GM12892 (cell line): ENCODE results near the gene ANKLE1. TPM values are rescaled to one million over a fixed set of nuclear protein-coding genes. Genes with fewer than 3 reads are reported as not detected.

ENCODE experiments used
- DNase-seq: peaks from one replicate; pipeline ENCODE4 v3.0.0; 2011; ENCODE audit not compliant: insufficient read length
- FAIRE-seq: peaks from 2 replicates; lab custom pipeline; 2011; peaks lifted over from hg19 to GRCh38; lab: Jason Lieb, UNC
- POLR2A ChIP-seq: IDR thresholded peaks from 2 replicates; pipeline ENCODE4 v1.6.1; 2011; ENCODE audit warnings: low read depth, low read length, control low read depth
- POLR2AphosphoS5 ChIP-seq: IDR thresholded peaks from 2 replicates; pipeline ENCODE4 v1.6.1; 2011; ENCODE audit warnings: low read depth, low read length, control low read depth
- TAF1 ChIP-seq: IDR thresholded peaks from 2 replicates; pipeline ENCODE4 v1.6.1; 2011; ENCODE audit warnings: low read depth, mild to moderate bottlenecking, control low read depth, low read length, borderline replicate concordance
- polyA plus RNA-seq: library from polyadenylated mRNA; unstranded; fragments of >200 nt; gene quantifications from one replicate; pipeline ENCODE4 v1.2.1, GENCODE V29; 2012; ENCODE audit warnings: missing spikeins, inconsistent platforms; ENCODE audit not compliant: missing spikeins

ANKLE1 gene, protein sequence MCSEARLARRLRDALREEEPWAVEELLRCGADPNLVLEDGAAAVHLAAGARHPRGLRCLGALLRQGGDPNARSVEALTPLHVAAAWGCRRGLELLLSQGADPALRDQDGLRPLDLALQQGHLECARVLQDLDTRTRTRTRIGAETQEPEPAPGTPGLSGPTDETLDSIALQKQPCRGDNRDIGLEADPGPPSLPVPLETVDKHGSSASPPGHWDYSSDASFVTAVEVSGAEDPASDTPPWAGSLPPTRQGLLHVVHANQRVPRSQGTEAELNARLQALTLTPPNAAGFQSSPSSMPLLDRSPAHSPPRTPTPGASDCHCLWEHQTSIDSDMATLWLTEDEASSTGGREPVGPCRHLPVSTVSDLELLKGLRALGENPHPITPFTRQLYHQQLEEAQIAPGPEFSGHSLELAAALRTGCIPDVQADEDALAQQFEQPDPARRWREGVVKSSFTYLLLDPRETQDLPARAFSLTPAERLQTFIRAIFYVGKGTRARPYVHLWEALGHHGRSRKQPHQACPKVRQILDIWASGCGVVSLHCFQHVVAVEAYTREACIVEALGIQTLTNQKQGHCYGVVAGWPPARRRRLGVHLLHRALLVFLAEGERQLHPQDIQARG
- 6.0 TPM for polyA plus RNA-seq

- FAIRE-seq (peak; percentile 94), DNase-seq (peak; percentile 80)
- TF ChIP-seq POLR2A (peak; percentile 51; the same call in 1 of the 2 replicates), POLR2AphosphoS5 (no peak)
Measured at GRCh38 chr19:17281391-17282304, at the start of gene ANKLE1. ANKLE1 (plus strand) TSS chr19:17281901; CDS start chr19:17281921, 20 bp downstream.

DNA sequence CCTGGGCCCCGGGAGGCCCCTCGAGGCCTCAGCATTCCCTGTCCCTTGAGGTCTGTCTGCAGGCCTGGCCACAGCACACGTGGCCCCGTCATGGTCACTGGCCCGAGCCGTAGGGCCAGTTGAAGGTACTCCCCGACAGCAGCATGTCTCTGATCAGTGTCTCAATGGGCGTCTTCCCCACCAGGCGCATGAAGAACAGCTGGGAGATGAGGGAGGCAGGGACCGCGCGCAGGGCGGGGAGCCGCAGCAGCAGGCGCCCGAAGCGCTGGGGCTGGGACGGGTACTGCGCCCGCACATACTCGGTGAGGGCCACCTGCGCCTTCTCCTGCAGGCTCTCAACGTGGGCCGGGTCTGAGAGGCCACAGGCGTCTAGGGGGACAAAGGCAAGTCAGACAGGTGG lies 49.4 kb upstream of the ANKLE1 start:
- no peak for FAIRE-seq
- no peak for DNase-seq
- TF ChIP-seq POLR2A (no peak), TAF1 (no peak), POLR2AphosphoS5 (no peak)

GRCh38 chr19:17234911-17235299 lies 46.8 kb upstream of the ANKLE1 start:
- TF ChIP-seq POLR2A (no peak), TAF1 (no peak), POLR2AphosphoS5 (no peak)
- FAIRE-seq (peak; percentile 81), DNase-seq (peak; percentile 67)

DNA sequence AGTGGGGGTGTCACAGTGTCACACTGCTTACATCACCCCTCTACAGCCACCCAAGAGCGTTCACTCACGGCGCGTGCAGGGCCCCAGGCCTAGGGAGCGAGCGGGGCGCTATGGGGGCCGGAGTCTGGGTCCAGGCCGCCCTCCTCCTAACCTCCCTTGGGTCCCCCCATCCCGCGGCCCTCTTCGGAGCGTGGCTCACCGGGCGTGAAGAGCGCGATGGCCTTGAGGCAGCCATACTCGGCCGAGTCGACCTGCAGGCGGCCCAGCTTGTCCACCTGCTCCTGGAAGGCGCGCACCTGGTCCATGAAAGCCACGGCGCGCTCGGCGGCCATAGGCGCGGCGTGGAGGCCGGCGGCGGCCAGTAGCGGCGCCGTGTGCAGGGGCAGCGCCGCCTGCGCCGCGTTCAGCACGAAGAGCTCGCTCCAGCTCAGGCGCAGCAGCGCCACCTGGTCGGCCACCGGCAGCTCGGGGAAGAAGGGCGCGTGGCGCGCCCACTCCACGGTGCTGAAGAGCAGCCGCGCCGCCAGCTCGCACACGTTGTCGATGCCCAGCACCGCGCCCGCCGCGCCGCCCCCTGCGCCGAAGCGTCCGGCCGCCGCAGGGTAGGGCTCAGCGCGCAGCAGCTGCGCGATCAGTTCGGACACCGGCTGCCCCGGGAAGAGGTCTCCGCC lies 46.3 kb upstream of the ANKLE1 start:
- DNase-seq (peak; percentile 71), FAIRE-seq (peak; percentile 94)
- TF ChIP-seq POLR2A (no peak), TAF1 (no peak)

DNA sequence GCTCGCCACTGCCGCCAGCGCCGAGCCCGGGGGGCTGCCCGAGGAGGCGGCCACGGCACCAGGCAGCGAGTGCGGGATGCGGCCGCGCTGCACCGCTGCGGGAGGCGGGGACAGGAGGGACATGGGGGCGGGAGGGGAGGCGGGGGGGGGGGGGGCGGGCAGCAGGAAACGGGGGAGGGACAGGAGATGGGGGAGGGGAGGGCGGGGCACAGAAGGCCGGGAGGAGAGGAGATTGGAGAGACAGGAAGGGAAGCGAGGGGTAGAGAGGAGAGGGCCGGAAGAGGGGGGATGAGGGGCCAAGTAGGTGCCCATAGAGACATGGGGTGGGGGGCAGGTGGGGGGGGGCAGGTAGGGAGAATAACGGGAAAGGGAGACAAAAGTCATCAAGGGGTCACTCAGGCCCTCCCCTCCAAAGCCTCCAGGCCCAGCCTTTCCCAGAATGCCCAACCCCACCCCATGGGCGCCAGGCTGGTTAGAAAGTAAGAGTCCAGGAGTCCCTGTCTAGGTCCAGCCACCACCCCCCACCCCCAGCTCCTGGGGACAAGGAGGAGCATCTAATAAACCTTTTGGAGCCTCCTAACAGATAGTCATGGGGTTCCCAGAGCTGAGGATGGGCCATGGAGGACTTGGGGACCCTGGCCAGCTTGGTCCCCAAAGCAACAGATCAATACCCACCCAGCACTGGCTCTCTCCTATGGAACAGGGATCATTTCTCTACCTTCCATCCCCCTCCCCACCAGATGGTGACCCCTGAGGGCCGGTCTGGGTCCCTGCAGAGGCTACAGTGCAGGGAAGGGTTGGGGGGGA lies 45.5 kb upstream of the ANKLE1 start:
- no peak for TF ChIP-seq TAF1
- TF ChIP-seq POLR2A = no peak
- TF ChIP-seq POLR2AphosphoS5 = no peak
- FAIRE-seq (no peak), DNase-seq (no peak)

DNA sequence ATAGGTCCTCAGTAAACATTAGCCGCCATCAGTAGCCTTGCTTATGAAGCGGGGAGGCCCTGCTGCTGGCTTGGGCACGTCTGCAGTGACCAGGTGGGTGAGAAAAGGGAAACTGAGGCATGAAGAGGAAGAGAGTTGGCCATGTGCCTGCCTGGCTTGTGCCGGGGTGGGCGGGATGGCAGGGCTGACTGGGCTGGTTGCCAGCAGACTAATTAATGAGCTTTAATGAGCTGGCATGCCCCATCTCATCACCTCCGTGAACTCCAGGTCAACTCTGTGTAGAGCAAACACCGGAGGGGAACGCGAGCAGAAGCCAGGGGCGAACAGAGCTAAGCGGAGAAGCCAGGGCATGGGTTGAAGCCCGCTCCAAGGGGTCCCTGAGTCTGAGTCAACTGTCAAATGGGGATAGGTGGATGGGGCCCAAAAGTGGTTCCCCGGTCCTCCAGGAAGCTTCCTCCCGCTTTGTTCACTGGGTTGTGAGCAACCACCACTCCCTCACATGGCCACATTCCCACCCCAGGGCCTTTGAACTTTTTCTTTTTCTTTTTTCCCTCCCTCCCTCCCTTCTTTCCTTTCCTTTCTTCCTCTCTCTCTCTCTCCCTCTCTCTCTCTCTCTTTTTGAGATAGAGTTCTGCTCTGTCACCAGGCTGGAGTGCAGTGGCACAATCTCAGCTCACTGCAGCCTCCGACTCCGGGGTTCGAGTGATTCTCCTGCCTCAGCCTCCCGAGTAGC lies 44.7 kb upstream of the ANKLE1 start:
- FAIRE-seq (no peak), DNase-seq (no peak)

DNA sequence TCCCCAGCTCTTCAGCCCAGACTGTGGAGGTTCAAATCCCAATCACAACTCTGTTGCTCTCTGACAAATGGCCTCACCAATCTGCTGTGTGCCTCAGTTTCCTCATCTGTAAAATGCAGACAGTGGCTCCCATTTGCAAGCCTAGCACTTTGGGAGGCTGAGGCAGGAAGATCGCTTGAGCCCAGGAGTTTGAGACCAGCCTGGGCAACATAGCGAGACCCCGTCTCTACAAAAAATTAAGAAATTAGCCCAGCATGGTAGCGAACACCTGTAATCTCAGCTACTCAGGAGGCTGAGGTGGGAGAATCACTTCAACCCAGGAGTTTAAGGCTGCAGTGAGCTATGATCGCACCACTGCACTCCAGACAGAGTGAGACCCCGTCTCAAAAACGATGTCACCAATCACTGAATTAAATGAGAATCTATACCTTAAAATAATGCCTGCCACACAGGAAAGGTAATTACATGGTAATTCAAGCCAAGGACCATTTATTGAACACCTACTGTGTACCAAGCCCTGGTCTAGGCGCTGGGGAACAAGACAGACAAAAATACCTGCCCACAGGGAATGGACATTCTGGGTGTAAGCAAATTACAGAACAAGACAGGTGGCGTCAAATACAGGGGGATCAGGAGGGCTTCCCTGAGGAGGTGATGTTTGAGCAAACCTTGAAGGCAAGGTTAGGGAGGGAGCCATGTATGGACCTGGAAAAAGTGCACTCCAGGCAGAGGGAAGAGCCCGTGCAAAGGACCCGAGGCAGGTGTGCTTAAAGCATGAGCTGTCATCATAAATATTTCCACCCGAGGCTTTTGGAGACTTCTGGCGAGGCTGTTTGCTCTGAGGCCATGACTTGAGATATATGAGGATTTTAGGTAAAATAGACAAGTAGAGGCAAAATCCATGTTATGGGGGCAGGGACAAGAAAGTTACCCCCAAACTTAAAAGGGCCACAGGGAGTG lies 43.7 kb upstream of the ANKLE1 start:
- no peak for TF ChIP-seq POLR2A
- no peak for TF ChIP-seq POLR2AphosphoS5
- TF ChIP-seq TAF1 = no peak
- DNase-seq = no peak
- no peak for FAIRE-seq

More for the DNA sequence above, 44.7 kb upstream of the ANKLE1 start:
- TF ChIP-seq POLR2AphosphoS5 = no peak
- TF ChIP-seq TAF1 = no peak
- no peak for TF ChIP-seq POLR2A

GRCh38 chr19:17240062-17240752 lies 41.5 kb upstream of the ANKLE1 start:
- no peak for FAIRE-seq
- no peak for DNase-seq
- TF ChIP-seq POLR2AphosphoS5 (no peak), TAF1 (no peak), POLR2A (no peak)
